Astrocyte (in vitro differentiated cells and primary cell): ENCODE measurements around the gene GLB1L2. TPM values are rescaled to one million over a fixed set of nuclear protein-coding genes. Genes with fewer than 3 reads are reported as not detected.

Experiments
- DNase-seq: peaks from one replicate; pipeline ENCODE4 v3.0.0-alpha.2; 2010; ENCODE audit warnings: low read depth
- FAIRE-seq: peaks from 2 replicates; lab custom pipeline; 2011; peaks lifted over from hg19 to GRCh38; lab: Jason Lieb, UNC
- H2AFZ ChIP-seq: 2 replicates; pipeline ENCODE4 v1.6.0; 2012; ENCODE audit warnings: low read depth, low read length, inconsistent platforms
- H3K27ac ChIP-seq: 2 replicates; pipeline ENCODE4 v1.5.1; 2011; ENCODE audit warnings: low read depth, low read length, inconsistent platforms
- H3K27me3 ChIP-seq: 2 replicates; pipeline ENCODE4 v1.6.0; 2011; ENCODE audit warnings: low read length, inconsistent platforms; ENCODE audit not compliant: insufficient read depth
- H3K36me3 ChIP-seq: 2 replicates; pipeline ENCODE4 v1.5.1; 2011; ENCODE audit warnings: low read length, inconsistent platforms; ENCODE audit not compliant: insufficient read depth
- H3K4me1 ChIP-seq: 2 replicates; pipeline ENCODE4 v1.5.1; 2011; ENCODE audit warnings: low read length, inconsistent platforms; ENCODE audit not compliant: insufficient read depth
- H3K4me2 ChIP-seq: 2 replicates; pipeline ENCODE4 v1.6.0; 2012; ENCODE audit warnings: low read length, inconsistent platforms
- H3K4me3 ChIP-seq: 2 replicates; pipeline ENCODE4 v1.5.1; 2011; ENCODE audit warnings: low read depth, mild to moderate bottlenecking, low read length, inconsistent platforms; ENCODE audit not compliant: insufficient read depth
- H3K79me2 ChIP-seq: 2 replicates; pipeline ENCODE4 v1.6.0; 2012; ENCODE audit warnings: mild to moderate bottlenecking, low read length, inconsistent platforms; ENCODE audit not compliant: insufficient read depth
- H3K9ac ChIP-seq: 2 replicates; pipeline ENCODE4 v1.6.0; 2012; ENCODE audit warnings: mild to moderate bottlenecking, low read length, inconsistent platforms
- H3K9me3 ChIP-seq: 2 replicates; pipeline ENCODE4 v1.5.1; 2012; ENCODE audit warnings: low read depth, mild to moderate bottlenecking, low read length, inconsistent platforms; ENCODE audit not compliant: insufficient read depth
- H4K20me1 ChIP-seq: 2 replicates; pipeline ENCODE4 v1.6.0; 2012; ENCODE audit warnings: low read length, inconsistent platforms; ENCODE audit not compliant: insufficient read depth
- H3K27ac Mint-ChIP-seq: one replicate; pipeline ENCODE4 v1.8.0; 2021; ENCODE audit warnings: mild to moderate bottlenecking, mixed read lengths; ENCODE audit not compliant: unreplicated experiment
- H3K27me3 Mint-ChIP-seq: one replicate; pipeline ENCODE4 v1.8.0; 2021; ENCODE audit warnings: low read depth, mixed read lengths; ENCODE audit not compliant: unreplicated experiment
- H3K36me3 Mint-ChIP-seq: one replicate; pipeline ENCODE4 v1.8.0; 2021; ENCODE audit warnings: low read depth, mixed read lengths; ENCODE audit not compliant: unreplicated experiment
- H3K4me1 Mint-ChIP-seq: one replicate; pipeline ENCODE4 v1.8.0; 2021; ENCODE audit warnings: low read depth, mixed read lengths; ENCODE audit not compliant: unreplicated experiment
- H3K4me3 Mint-ChIP-seq: one replicate; pipeline ENCODE4 v1.8.0; 2021; ENCODE audit warnings: mild to moderate bottlenecking, moderate library complexity, mixed read lengths; ENCODE audit not compliant: unreplicated experiment
- H3K9me3 Mint-ChIP-seq: one replicate; pipeline ENCODE4 v1.8.0; 2021; ENCODE audit warnings: mild to moderate bottlenecking, mixed read lengths; ENCODE audit not compliant: unreplicated experiment
- EZH2 ChIP-seq: IDR thresholded peaks from 2 replicates; pipeline ENCODE4 v1.6.1; 2012; ENCODE audit warnings: mild to moderate bottlenecking, low read length, inconsistent platforms; ENCODE audit not compliant: insufficient read depth
- total RNA-seq: library from RNA; stranded (reverse); gene quantifications from 2 replicates; pipeline ENCODE4 v1.2.1, GENCODE V29; 2021
- TF ChIP-seq, protein P1 (sequence below): IDR thresholded peaks from 2 replicates; pipeline ENCODE4 v1.5.1; 2011; ENCODE audit warnings: low read depth, mild to moderate bottlenecking, inconsistent platforms, low read length, moderate library complexity; ENCODE audit not compliant: insufficient read depth

Gene GLB1L2
- total RNA-seq, 1 donor from 2014 or later, result 2.8 TPM

DNA sequence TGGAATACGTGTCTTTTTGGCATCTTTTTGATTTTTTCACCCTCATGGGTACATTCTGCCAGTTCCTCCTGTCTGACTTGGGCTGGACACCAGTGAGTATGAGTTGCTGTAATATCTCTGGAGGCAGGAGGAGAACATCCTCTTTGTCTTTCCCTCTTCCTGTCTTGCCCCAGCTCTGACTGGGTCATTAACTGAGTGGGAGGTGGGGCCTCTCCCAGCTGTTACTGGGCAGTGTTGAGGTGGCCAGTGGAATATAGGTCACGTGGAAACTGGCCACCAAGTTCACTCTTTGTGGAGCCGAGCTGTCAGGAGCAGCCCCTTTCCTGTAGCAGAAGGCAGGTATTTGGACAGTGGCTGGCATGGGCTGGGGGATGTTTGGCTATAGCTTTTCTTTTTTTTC, 2.2 kb downstream of the GLB1L2 start:
- DNase-seq, result no peak
- Mint-ChIP-seq H3K4me1 (no peaks in the 10 kb centered on the region), H3K4me3 (no peak overlapping the region)

DNA sequence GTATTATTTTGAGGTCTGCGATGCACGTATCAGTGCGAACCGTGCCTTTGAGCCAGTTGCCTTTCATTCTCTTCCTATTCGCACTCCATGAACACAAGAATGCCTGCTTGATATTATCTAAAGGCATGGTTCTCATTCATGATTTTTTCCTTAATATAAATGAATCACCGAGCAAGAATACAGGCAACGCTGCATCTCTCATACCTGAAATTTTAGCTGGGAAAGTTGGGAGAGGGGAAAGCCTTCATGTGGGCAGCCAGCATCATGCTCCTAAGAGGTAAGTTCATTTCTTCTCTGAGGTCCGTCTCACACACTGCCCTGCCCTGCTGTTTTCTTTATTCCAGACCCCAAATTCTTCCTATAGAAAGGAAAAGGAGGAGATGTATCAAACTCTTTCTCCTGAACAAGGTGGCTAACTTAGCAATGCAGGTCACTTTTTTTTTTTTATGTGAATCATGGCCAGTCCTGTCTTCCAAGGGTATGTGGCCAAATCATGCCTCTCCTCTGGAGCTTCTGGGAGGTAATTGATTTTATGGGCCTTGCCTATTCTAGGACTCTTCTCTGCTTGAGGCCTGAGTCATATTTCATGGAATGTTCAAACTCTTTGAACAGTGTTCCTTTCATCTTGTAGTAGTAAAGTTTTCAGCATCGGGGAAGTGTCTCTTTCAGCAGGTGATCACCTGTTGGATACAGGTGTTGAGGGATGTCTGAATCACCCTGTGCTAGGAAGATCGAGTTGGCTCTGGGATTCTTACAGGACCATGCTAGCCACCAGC, 3.2 kb downstream of the GLB1L2 start:
- no peak overlapping the region for H3K4me3 Mint-ChIP-seq
- Histone ChIP-seq H3K4me2 (no peak overlapping the region), H3K4me3 (no peak overlapping the region), H3K27me3 (peaks cover 22% of the 10 kb centered on the region), H4K20me1 (no peaks in the 10 kb centered on the region), H3K27ac (no peak overlapping the region), H3K9ac (no peak overlapping the region), H2AFZ (no peak overlapping the region), H3K4me1 (no peaks in the 10 kb centered on the region), H3K36me3 (no peaks in the 10 kb centered on the region), H3K79me2 (no peaks in the 10 kb centered on the region), H3K9me3 (no peaks in the 10 kb centered on the region)
- FAIRE-seq (no peak), DNase-seq (no peak)
- H3K9me3 Mint-ChIP-seq, result peaks cover 2% of the 10 kb centered on the region
- no peaks in the 10 kb centered on the region for H3K36me3 Mint-ChIP-seq
- TF ChIP-seq, protein P1, sequence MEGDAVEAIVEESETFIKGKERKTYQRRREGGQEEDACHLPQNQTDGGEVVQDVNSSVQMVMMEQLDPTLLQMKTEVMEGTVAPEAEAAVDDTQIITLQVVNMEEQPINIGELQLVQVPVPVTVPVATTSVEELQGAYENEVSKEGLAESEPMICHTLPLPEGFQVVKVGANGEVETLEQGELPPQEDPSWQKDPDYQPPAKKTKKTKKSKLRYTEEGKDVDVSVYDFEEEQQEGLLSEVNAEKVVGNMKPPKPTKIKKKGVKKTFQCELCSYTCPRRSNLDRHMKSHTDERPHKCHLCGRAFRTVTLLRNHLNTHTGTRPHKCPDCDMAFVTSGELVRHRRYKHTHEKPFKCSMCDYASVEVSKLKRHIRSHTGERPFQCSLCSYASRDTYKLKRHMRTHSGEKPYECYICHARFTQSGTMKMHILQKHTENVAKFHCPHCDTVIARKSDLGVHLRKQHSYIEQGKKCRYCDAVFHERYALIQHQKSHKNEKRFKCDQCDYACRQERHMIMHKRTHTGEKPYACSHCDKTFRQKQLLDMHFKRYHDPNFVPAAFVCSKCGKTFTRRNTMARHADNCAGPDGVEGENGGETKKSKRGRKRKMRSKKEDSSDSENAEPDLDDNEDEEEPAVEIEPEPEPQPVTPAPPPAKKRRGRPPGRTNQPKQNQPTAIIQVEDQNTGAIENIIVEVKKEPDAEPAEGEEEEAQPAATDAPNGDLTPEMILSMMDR, result no peak
- TF ChIP-seq EZH2, result no peak
- H3K27me3 Mint-ChIP-seq, result peaks cover 43% of the 10 kb centered on the region
- no peaks in the 10 kb centered on the region for H3K4me1 Mint-ChIP-seq
- no peak overlapping the region for H3K27ac Mint-ChIP-seq

More for the DNA sequence above, 2.2 kb downstream of the GLB1L2 start:
- TF ChIP-seq EZH2, result no peak
- TF ChIP-seq, protein P1, result no peak
- H3K27ac Mint-ChIP-seq, result no peak overlapping the region
- Histone ChIP-seq H3K4me2 (no peak overlapping the region), H3K9ac (no peak overlapping the region), H3K9me3 (no peaks in the 10 kb centered on the region), H4K20me1 (no peaks in the 10 kb centered on the region), H3K27me3 (peaks cover 22% of the 10 kb centered on the region), H3K4me1 (no peaks in the 10 kb centered on the region), H2AFZ (no peak overlapping the region), H3K27ac (no peak overlapping the region), H3K79me2 (no peaks in the 10 kb centered on the region), H3K4me3 (no peak overlapping the region), H3K36me3 (no peaks in the 10 kb centered on the region)
- no peaks in the 10 kb centered on the region for H3K36me3 Mint-ChIP-seq
- peaks cover 40% of the 10 kb centered on the region for H3K27me3 Mint-ChIP-seq
- no peak for FAIRE-seq
- peaks cover 2% of the 10 kb centered on the region for H3K9me3 Mint-ChIP-seq

- Histone ChIP-seq H3K4me2 (no peak overlapping the region), H2AFZ (no peak overlapping the region), H3K27me3 (peaks cover 7% of the 10 kb centered on the region), H3K27ac (no peak overlapping the region), H3K79me2 (no peaks in the 10 kb centered on the region), H3K9ac (no peak overlapping the region), H3K9me3 (no peaks in the 10 kb centered on the region), H3K4me3 (no peak overlapping the region), H3K4me1 (no peaks in the 10 kb centered on the region), H3K36me3 (no peaks in the 10 kb centered on the region), H4K20me1 (no peaks in the 10 kb centered on the region)
- no peak for TF ChIP-seq EZH2
- TF ChIP-seq, protein P1, result no peak
- Mint-ChIP-seq H3K27ac (no peak overlapping the region), H3K9me3 (no peaks in the 10 kb centered on the region), H3K4me1 (no peaks in the 10 kb centered on the region), H3K4me3 (no peak overlapping the region), H3K36me3 (no peaks in the 10 kb centered on the region), H3K27me3 (peaks cover 38% of the 10 kb centered on the region)
- FAIRE-seq, result no peak
- DNase-seq, result no peak
Observed at GRCh38 chr11:134337051-134337450, 5.3 kb downstream of the GLB1L2 start.
